ENCODE data around the gene H6PD. TPM values are rescaled to one million over a fixed set of nuclear protein-coding genes. Genes with fewer than 3 reads are reported as not detected.

H6PD gene
- polyA plus RNA-seq, 1 donor (not counting 4 experiments of a cell fraction or from before 2014, with no cell fraction given) = 3.3 TPM

DNA sequence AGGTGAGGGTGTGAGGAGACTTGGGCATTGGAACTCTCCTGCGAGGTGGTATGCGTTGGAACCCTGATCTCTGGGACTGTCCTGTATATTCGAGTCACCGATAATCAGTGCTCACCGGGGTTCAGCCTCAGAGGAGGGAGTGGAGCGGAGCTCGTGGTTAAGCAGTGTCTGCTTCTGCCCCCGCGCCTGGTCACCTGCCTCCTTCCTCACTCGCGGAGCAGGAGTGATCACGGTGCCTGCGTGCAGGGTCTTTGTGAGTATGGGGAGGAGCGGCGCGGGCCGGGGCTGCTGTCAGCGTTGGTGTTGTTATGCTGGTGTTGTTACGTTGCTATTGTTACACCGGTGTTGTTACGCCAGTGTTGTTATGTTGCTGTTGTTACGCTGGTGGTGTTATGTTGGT is 23.3 kb downstream of the H6PD start:
- no peak overlapping the region for H3K4me2 ChIP-seq (ENCODE audit: control insufficient read depth, extremely low read depth, insufficient read depth, low read depth, low read length)
- H4K20me1 ChIP-seq (ENCODE audit: control insufficient read depth, extremely low read depth, insufficient read depth, low read length) = no peaks in the 10 kb centered on the region
- TF ChIP-seq, protein P1, sequence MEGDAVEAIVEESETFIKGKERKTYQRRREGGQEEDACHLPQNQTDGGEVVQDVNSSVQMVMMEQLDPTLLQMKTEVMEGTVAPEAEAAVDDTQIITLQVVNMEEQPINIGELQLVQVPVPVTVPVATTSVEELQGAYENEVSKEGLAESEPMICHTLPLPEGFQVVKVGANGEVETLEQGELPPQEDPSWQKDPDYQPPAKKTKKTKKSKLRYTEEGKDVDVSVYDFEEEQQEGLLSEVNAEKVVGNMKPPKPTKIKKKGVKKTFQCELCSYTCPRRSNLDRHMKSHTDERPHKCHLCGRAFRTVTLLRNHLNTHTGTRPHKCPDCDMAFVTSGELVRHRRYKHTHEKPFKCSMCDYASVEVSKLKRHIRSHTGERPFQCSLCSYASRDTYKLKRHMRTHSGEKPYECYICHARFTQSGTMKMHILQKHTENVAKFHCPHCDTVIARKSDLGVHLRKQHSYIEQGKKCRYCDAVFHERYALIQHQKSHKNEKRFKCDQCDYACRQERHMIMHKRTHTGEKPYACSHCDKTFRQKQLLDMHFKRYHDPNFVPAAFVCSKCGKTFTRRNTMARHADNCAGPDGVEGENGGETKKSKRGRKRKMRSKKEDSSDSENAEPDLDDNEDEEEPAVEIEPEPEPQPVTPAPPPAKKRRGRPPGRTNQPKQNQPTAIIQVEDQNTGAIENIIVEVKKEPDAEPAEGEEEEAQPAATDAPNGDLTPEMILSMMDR (optimal IDR thresholded peaks at IDR 0.05 in 1 of 3, IDR thresholded peaks at IDR 0.05 in 1 of 3, conservative IDR thresholded peaks at IDR 0.05 in 1 of 3; ENCODE audit: extremely low read depth in 1 of 3, insufficient read depth in 2 of 3, low read length in 3 of 3) = no peak
- no peak for TF ChIP-seq EZH2 (IDR thresholded peaks at IDR 0.05; ENCODE audit: low read length)
- H3K4me1 ChIP-seq (ENCODE audit: control insufficient read depth, extremely low read depth, insufficient read depth, low read length) = no peaks in the 10 kb centered on the region
- no peaks in the 10 kb centered on the region for H3K36me3 ChIP-seq (ENCODE audit: control insufficient read depth in 2 of 2, extremely low read depth in 1 of 2, insufficient read depth in 2 of 2, low read length in 2 of 2)
- dilution Hi-C loops (cut with MboI; ENCODE audit: extremely low pct_ligation_motif_present, low sequenced_read_pairs) = no loop called here
- no peaks in the 10 kb centered on the region for H3K27me3 ChIP-seq (ENCODE audit: control insufficient read depth, extremely low read depth, insufficient read depth, low read length)
- peaks cover 17% of the 10 kb centered on the region for H3K9me3 ChIP-seq (ENCODE audit: control insufficient read depth, low read depth, low read length)
- FAIRE-seq (no peak), DNase-seq (ENCODE audit: low read depth, low spot score) (no peak)
- no peak overlapping the region for H3K9ac ChIP-seq (ENCODE audit: control insufficient read depth, extremely low read depth, insufficient read depth, low read length)
- H2AFZ ChIP-seq (ENCODE audit: control insufficient read depth, low read length) = no peak overlapping the region
- H3K4me3 ChIP-seq (ENCODE audit: control insufficient read depth in 2 of 3, extremely low read depth in 1 of 3, insufficient read depth in 2 of 3, low read depth in 1 of 3, low read length in 3 of 3) = no peak overlapping the region
- no peak overlapping the region for H3K27ac ChIP-seq (ENCODE audit: control insufficient read depth, insufficient read depth, low read length)
- H3K9me1 ChIP-seq (ENCODE audit: control insufficient read depth, extremely low read depth, insufficient read depth, low read length) = no peaks in the 10 kb centered on the region
- peaks cover 3% of the 10 kb centered on the region for H3K79me2 ChIP-seq (ENCODE audit: control insufficient read depth, insufficient read depth, low read length)

DNA sequence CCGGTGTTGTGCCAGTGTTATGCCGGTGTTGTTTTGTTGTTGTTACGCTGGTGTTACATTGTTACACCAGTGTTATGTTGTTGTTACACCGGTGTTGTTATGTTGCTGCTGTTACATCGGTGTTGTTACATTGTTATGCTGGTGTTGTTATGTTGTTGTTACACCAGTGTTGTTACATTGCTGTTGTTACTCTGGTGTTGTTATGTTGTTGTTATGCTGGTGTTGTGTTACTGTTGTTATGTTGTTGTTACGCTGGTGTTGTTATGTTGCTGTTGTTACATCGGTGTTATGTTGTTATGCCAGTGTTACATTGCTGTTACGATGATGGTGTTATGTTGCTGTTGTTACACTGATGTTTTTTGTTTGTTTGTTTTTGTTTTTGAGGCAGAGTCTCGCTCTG is 24.1 kb downstream of the H6PD start:
- no peak overlapping the region for H3K27ac ChIP-seq (ENCODE audit: control insufficient read depth, insufficient read depth, low read length)
- peak; percentile 68 for FAIRE-seq
- H3K27me3 ChIP-seq (ENCODE audit: control insufficient read depth, extremely low read depth, insufficient read depth, low read length) = no peaks in the 10 kb centered on the region
- H3K9me1 ChIP-seq (ENCODE audit: control insufficient read depth, extremely low read depth, insufficient read depth, low read length) = no peaks in the 10 kb centered on the region
- no peak overlapping the region for H3K9ac ChIP-seq (ENCODE audit: control insufficient read depth, extremely low read depth, insufficient read depth, low read length)
- dilution Hi-C loops (cut with MboI; ENCODE audit: extremely low pct_ligation_motif_present, low sequenced_read_pairs) = no loop called here
- H3K4me3 ChIP-seq (ENCODE audit: control insufficient read depth in 2 of 3, extremely low read depth in 1 of 3, insufficient read depth in 2 of 3, low read depth in 1 of 3, low read length in 3 of 3) = no peak overlapping the region
- no peaks in the 10 kb centered on the region for H3K36me3 ChIP-seq (ENCODE audit: control insufficient read depth in 2 of 2, extremely low read depth in 1 of 2, insufficient read depth in 2 of 2, low read length in 2 of 2)
- H3K9me3 ChIP-seq (ENCODE audit: control insufficient read depth, low read depth, low read length) = peaks cover 17% of the 10 kb centered on the region
- H2AFZ ChIP-seq (ENCODE audit: control insufficient read depth, low read length) = no peak overlapping the region
- TF ChIP-seq EZH2 (IDR thresholded peaks at IDR 0.05; ENCODE audit: low read length) = no peak
- TF ChIP-seq, protein P1 (optimal IDR thresholded peaks at IDR 0.05 in 1 of 3, IDR thresholded peaks at IDR 0.05 in 1 of 3, conservative IDR thresholded peaks at IDR 0.05 in 1 of 3; ENCODE audit: extremely low read depth in 1 of 3, insufficient read depth in 2 of 3, low read length in 3 of 3) = no peak
- no peak overlapping the region for H3K4me2 ChIP-seq (ENCODE audit: control insufficient read depth, extremely low read depth, insufficient read depth, low read depth, low read length)
- H3K79me2 ChIP-seq (ENCODE audit: control insufficient read depth, insufficient read depth, low read length) = peaks cover 3% of the 10 kb centered on the region
- H3K4me1 ChIP-seq (ENCODE audit: control insufficient read depth, extremely low read depth, insufficient read depth, low read length) = no peaks in the 10 kb centered on the region
- no peak for DNase-seq (ENCODE audit: low read depth, low spot score)
- no peaks in the 10 kb centered on the region for H4K20me1 ChIP-seq (ENCODE audit: control insufficient read depth, extremely low read depth, insufficient read depth, low read length)

Measured in keratinocyte (primary cell).